MCF 10A (cell line): Measurements from ENCODE around the gene STAT4. TPM values are rescaled to one million over a fixed set of nuclear protein-coding genes. Genes with fewer than 3 reads are reported as not detected.

ENCODE experiments used
- BruUV-seq: library from RNA; stranded (reverse); fragments of 400-500 nt; replicated peaks from 2 replicates; lab custom pipeline; 2021; lab: Mats Ljungman, UMichigan
- CTCF ChIA-PET: fragments of 300-600 bp; sonication (Branson Sonifier 250); formaldehyde crosslinking; extraction: SDS; loops from one replicate; lab custom pipeline; 2021; ENCODE audit warnings: antibody characterized with exemption, inconsistent platforms; lab: Yijun Ruan, JAX
- POLR2A ChIA-PET: fragments of 300-600, 350-650 bp; sonication (Branson Sonifier 250); formaldehyde crosslinking; extraction: SDS; loops from one replicate; lab custom pipeline; 2020; ENCODE audit warnings: antibody characterized with exemption, inconsistent platforms; lab: Yijun Ruan, JAX
- DNase-seq: peaks from one replicate; pipeline ENCODE4 v3.0.0-alpha.2; 2018; ENCODE audit not compliant: unreplicated experiment
- H3K27ac Mint-ChIP-seq: one replicate; pipeline ENCODE4 v1.8.0; 2022; ENCODE audit warnings: mild to moderate bottlenecking, low read depth, mixed read lengths; ENCODE audit not compliant: unreplicated experiment
- H3K27me3 Mint-ChIP-seq: one replicate; pipeline ENCODE4 v1.8.0; 2022; ENCODE audit warnings: mixed read lengths; ENCODE audit not compliant: insufficient read depth, unreplicated experiment
- H3K36me3 Mint-ChIP-seq: one replicate; pipeline ENCODE4 v1.8.0; 2022; ENCODE audit warnings: mild to moderate bottlenecking, moderate library complexity, mixed read lengths; ENCODE audit not compliant: insufficient read depth, unreplicated experiment
- H3K4me1 Mint-ChIP-seq: one replicate; pipeline ENCODE4 v1.8.0; 2022; ENCODE audit warnings: mixed read lengths; ENCODE audit not compliant: insufficient read depth, unreplicated experiment
- H3K4me3 Mint-ChIP-seq: one replicate; pipeline ENCODE4 v1.8.0; 2022; ENCODE audit warnings: mild to moderate bottlenecking, moderate library complexity, mixed read lengths; ENCODE audit not compliant: unreplicated experiment
- H3K9me3 Mint-ChIP-seq: one replicate; pipeline ENCODE4 v1.8.0; 2022; ENCODE audit warnings: mixed read lengths; ENCODE audit not compliant: unreplicated experiment
- CTCF ChIP-seq: fragments of 200-600 bp; IDR thresholded peaks from one replicate; pipeline ENCODE4 v1.8.0; 2022; ENCODE audit warnings: antibody characterized with exemption, mild to moderate bottlenecking; ENCODE audit not compliant: unreplicated experiment
- intact Hi-C: fragments of 100-400 bp; cut with micrococcal nuclease; formaldehyde crosslinking; loops from 2 replicates; pipeline ENCODE4 v1.14.1; 2022
- total RNA-seq: library from RNA; stranded (reverse); gene quantifications from 2 replicates; pipeline ENCODE4 v1.2.3, GENCODE V29; 2022

STAT4 gene
- total RNA-seq, 1 experiment from 2014 or later: 1.4 TPM

GRCh38 chr2:191038241-191038725, 112.5 kb downstream of the STAT4 start:
- H3K4me1 Mint-ChIP-seq: peaks cover 19% of the 10 kb centered on the region
- no peaks in the 10 kb centered on the region for H3K9me3 Mint-ChIP-seq
- no peaks in the 10 kb centered on the region for H3K27me3 Mint-ChIP-seq
- ChIA-PET CTCF (interaction anchor here (1.0 to 5.8 kb wide), 6 partner anchors 13 to 464 kb away, joined by 3 to 49 read pairs (median 4); no protein-coding TSS in a partner anchor), POLR2A (interaction anchor here (1.3 to 5.5 kb wide), 2 partner anchors 11 to 18 kb away, joined by 4 to 23 read pairs; no protein-coding TSS in a partner anchor)
- BruUV-seq: no TSS peak
- H3K36me3 Mint-ChIP-seq: peaks cover 5% of the 10 kb centered on the region
- DNase-seq: peak; percentile 35
- intact Hi-C loops: no loop called here
- no peak overlapping the region for H3K4me3 Mint-ChIP-seq
- peak overlapping the region; percentile 74 for H3K27ac Mint-ChIP-seq
- no peak for TF ChIP-seq CTCF

GRCh38 chr2:191037351-191037750, 113.4 kb downstream of the STAT4 start:
- no peak overlapping the region for H3K4me3 Mint-ChIP-seq
- H3K27ac Mint-ChIP-seq: no peak overlapping the region
- H3K4me1 Mint-ChIP-seq: peaks cover 19% of the 10 kb centered on the region
- no peaks in the 10 kb centered on the region for H3K9me3 Mint-ChIP-seq
- ChIA-PET CTCF (interaction anchor here (0.6 to 5.8 kb wide), 8 partner anchors 9 to 465 kb away, joined by 3 to 49 read pairs (median 3); no protein-coding TSS in a partner anchor), POLR2A (interaction anchor here (1.5 to 5.5 kb wide), 2 partner anchors 13 to 17 kb away, joined by 9 to 23 read pairs; no protein-coding TSS in a partner anchor)
- peaks cover 5% of the 10 kb centered on the region for H3K36me3 Mint-ChIP-seq
- no TSS peak for BruUV-seq
- no peak for DNase-seq
- no peaks in the 10 kb centered on the region for H3K27me3 Mint-ChIP-seq
- TF ChIP-seq CTCF: no peak
- intact Hi-C loops: no loop called here

- no TSS peak for BruUV-seq
- ChIA-PET CTCF (interaction anchor here (0.7 to 1.7 kb wide), 3 partner anchors 15 to 255 kb away, joined by 3 to 10 read pairs (median 4); no protein-coding TSS in a partner anchor), POLR2A (interaction anchor here (0.5 to 2.1 kb wide), 3 partner anchors 14 to 373 kb away, joined by 3 to 12 read pairs (median 9); no protein-coding TSS in a partner anchor)
- Mint-ChIP-seq H3K9me3 (no peaks in the 10 kb centered on the region), H3K4me1 (peaks cover 9% of the 10 kb centered on the region), H3K36me3 (peaks cover 5% of the 10 kb centered on the region), H3K27me3 (no peaks in the 10 kb centered on the region), H3K27ac (no peak overlapping the region), H3K4me3 (no peak overlapping the region)
- no peak for DNase-seq
- intact Hi-C loops: no loop called here
- TF ChIP-seq CTCF: no peak
Observed at GRCh38 chr2:191036363-191036762, 114.4 kb downstream of the STAT4 start.

GRCh38 chr2:191032588-191033429, 118.0 kb downstream of the STAT4 start:
- no peak for DNase-seq
- H3K36me3 Mint-ChIP-seq: peaks cover 5% of the 10 kb centered on the region
- BruUV-seq: no TSS peak
- no peaks in the 10 kb centered on the region for H3K4me1 Mint-ChIP-seq
- ChIA-PET POLR2A (interaction anchor here (0.6 to 1.0 kb wide), 2 partner anchors 19 to 135 kb away, joined by 3 read pairs; no protein-coding TSS in a partner anchor), CTCF (interaction anchor here (0.6 to 0.8 kb wide), 3 partner anchors 122 to 767 kb away, joined by 3 to 4 read pairs (median 3); no protein-coding TSS in a partner anchor)
- no peak overlapping the region for H3K27ac Mint-ChIP-seq
- TF ChIP-seq CTCF: no peak
- H3K9me3 Mint-ChIP-seq: no peaks in the 10 kb centered on the region
- intact Hi-C loops: loop anchor here (5.0 kb wide), 1 partner anchor 36 kb away; no protein-coding TSS in a partner anchor
- H3K27me3 Mint-ChIP-seq: no peaks in the 10 kb centered on the region
- no peak overlapping the region for H3K4me3 Mint-ChIP-seq
